ENCODE measurements around the gene LAMB3. TPM values are rescaled to one million over a fixed set of nuclear protein-coding genes. Genes with fewer than 3 reads are reported as not detected.

Gene LAMB3
- total RNA-seq, 4 donors from 2014 or later: 47.2 to 147 (median 126) TPM

GRCh38 chr1:209609041-209609790 is 43.0 kb downstream of the LAMB3 start:
- H3K4me1 ChIP-seq: no peaks in the 10 kb centered on the region
- no peak for DNase-seq
- in situ Hi-C loops (cut with MboI; ENCODE audit: low pct_ligation_motif_present in 1 of 4, low pct_unique_long_range_greater_than_20kb in 1 of 4, low sequenced_read_pairs in 3 of 4): no loop called here
- no peak for TF ChIP-seq POLR2AphosphoS5 (IDR thresholded peaks at IDR 0.05)
- no peak for TF ChIP-seq EP300 (IDR thresholded peaks at IDR 0.05; ENCODE audit: low read depth)
- no peak for TF ChIP-seq POLR2A (IDR thresholded peaks at IDR 0.05)
- no peak for TF ChIP-seq CTCF (IDR thresholded peaks at IDR 0.05)
- 91 to 92% methylated on average over 2 to 9 of the region's 9 CpGs for WGBS, 2 donors (ENCODE audit: low coverage in 1 of 2)
- intact Hi-C loops (cut with DNase I; ENCODE audit: low total_unique reads): no loop called here
- no peaks in the 10 kb centered on the region for H3K27me3 ChIP-seq
- no peaks in the 10 kb centered on the region for H3K36me3 ChIP-seq
- H3K4me3 ChIP-seq: no peak overlapping the region
- H3K27ac ChIP-seq: no peak overlapping the region
- no peaks in the 10 kb centered on the region for H3K9me3 ChIP-seq

- DNase-seq: no peak
- no peaks in the 10 kb centered on the region for H3K9me3 ChIP-seq
- H3K36me3 ChIP-seq: no peaks in the 10 kb centered on the region
- H3K27me3 ChIP-seq: no peaks in the 10 kb centered on the region
- in situ Hi-C loops (cut with MboI; ENCODE audit: low pct_ligation_motif_present in 1 of 4, low pct_unique_long_range_greater_than_20kb in 1 of 4, low sequenced_read_pairs in 3 of 4): no loop called here
- WGBS, 2 donors (ENCODE audit: low coverage in 1 of 2): 80% methylated on average over 1 to 8 of the region's 8 CpGs
- TF ChIP-seq POLR2AphosphoS5 (IDR thresholded peaks at IDR 0.05) (no peak), CTCF (IDR thresholded peaks at IDR 0.05) (no peak), EP300 (IDR thresholded peaks at IDR 0.05; ENCODE audit: low read depth) (no peak)
- no peak overlapping the region for H3K27ac ChIP-seq
- no peak overlapping the region for H3K4me3 ChIP-seq
- no peaks in the 10 kb centered on the region for H3K4me1 ChIP-seq
- intact Hi-C loops (cut with DNase I; ENCODE audit: low total_unique reads): no loop called here
Measured at GRCh38 chr1:209607795-209608178, 44.4 kb downstream of the LAMB3 start.

GRCh38 chr1:209607102-209607794 is 45.0 kb downstream of the LAMB3 start:
- intact Hi-C loops (cut with DNase I; ENCODE audit: low total_unique reads): no loop called here

More at GRCh38 chr1:209607102-209607794, 45.0 kb downstream of the LAMB3 start:
- Histone ChIP-seq H3K36me3 (no peaks in the 10 kb centered on the region), H3K27me3 (no peaks in the 10 kb centered on the region), H3K9me3 (no peaks in the 10 kb centered on the region), H3K4me1 (no peaks in the 10 kb centered on the region), H3K27ac (no peak overlapping the region), H3K4me3 (no peak overlapping the region)
- 29% methylated on average over 1 of the region's 1 CpG; no CpG with 5 or more reads in 1 of the 2 donors for WGBS, 2 donors (ENCODE audit: low coverage in 1 of 2)
- no peak for DNase-seq
- in situ Hi-C loops (cut with MboI; ENCODE audit: low pct_ligation_motif_present in 1 of 4, low pct_unique_long_range_greater_than_20kb in 1 of 4, low sequenced_read_pairs in 3 of 4): no loop called here
- TF ChIP-seq POLR2AphosphoS5 (IDR thresholded peaks at IDR 0.05) (no peak), CTCF (IDR thresholded peaks at IDR 0.05) (no peak), POLR2A (IDR thresholded peaks at IDR 0.05) (no peak), EP300 (IDR thresholded peaks at IDR 0.05; ENCODE audit: low read depth) (no peak)

Data from transverse colon (tissue), 4 donors.